Ureter (tissue), 1 donor: ENCODE measurements around the gene STAG1. TPM values are rescaled to one million over a fixed set of nuclear protein-coding genes. Genes with fewer than 3 reads are reported as not detected.
A peak's percentile ranks its signal among the peaks of the same experiment; 100 is the strongest.
"Not testable (repeated sequence)": the region's sequence is repeated elsewhere in the genome, so short reads cannot be mapped to it uniquely, and the experiment has no call there.

Experiments
- DNase-seq: peaks from one replicate; pipeline ENCODE4 v3.0.0-alpha.2; 2020; ENCODE audit warnings: low spot score
- total RNA-seq: library from RNA; stranded (reverse); gene quantifications from one replicate; pipeline ENCODE4 v1.2.4, GENCODE V29; 2023
- donor health status: DM: yes; HTN: yes; CAD: no.

Gene STAG1
- total RNA-seq = 49.7 TPM

DNA sequence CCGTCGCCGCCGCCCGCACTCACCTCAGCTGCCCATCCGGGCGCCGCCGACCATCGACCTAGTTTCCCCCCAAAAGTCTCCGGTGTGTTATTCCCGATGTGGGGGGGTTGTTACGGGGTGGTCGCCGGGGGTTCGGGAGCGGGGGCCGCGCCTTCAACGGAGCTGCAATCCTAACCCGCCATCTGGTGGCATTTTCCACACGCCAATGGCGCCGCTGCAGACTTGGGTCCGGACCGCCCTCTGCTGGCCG lies at the start of gene STAG1:
TSS of gene STAG1 (minus strand) at position 207 of the 250 bp plus-strand sequence. CDS start 121,480 bp downstream, outside the sequence.
- DNase-seq = no peak

DNA sequence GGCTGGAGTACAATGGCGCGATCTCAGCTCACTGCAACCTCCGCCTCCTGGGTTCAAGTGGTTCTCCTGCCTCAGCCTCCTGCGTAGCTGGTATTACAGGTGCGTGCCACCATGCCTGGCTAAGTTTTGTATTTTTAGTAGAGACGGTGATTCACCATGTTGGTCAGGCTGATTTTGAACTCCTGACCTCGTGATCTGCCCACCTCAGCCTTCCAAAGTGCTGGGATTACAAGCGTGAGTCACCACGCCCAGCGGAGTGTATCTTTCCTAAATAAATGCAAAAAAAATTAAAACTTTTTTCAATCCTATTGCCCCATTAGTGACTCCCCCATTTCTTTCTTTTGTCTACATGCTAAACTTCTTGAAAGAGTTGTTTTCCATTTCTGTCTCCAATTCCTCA lies 49.0 kb upstream of the STAG1 start:
- not testable (repeated sequence) for DNase-seq

GRCh38 chr3:136792556-136793330 lies 40.6 kb upstream of the STAG1 start:
- DNase-seq = no peak

- DNase-seq = no peak
Observed at GRCh38 chr3:136790786-136791185, 38.6 kb upstream of the STAG1 start.

GRCh38 chr3:136789976-136790375 lies 37.8 kb upstream of the STAG1 start:
- no peak for DNase-seq

- no peak for DNase-seq
Observed at GRCh38 chr3:136788154-136788553, 36.0 kb upstream of the STAG1 start.

GRCh38 chr3:136787349-136787748 lies 35.2 kb upstream of the STAG1 start:
- no peak for DNase-seq

- no peak for DNase-seq
Observed at GRCh38 chr3:136783708-136784191, 31.6 kb upstream of the STAG1 start.

DNA sequence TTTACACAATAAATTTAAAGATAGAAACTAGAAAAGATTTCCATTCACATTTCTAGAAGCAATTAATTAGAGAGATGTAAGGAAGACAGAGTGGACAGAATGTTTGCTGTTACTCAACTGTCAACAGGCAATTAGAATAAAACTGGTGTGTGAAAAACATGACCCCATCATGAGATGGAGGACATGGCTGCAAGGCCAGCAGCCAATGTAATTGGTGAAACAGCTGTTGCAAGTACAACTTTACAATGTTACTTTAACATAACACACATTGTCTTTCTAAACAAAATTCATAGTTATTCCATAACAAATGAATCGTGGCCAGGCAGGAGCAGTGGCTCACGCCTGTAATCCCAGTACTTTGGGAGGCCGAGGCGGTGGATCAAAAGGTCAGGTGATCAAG lies 28.6 kb upstream of the STAG1 start:
- no peak for DNase-seq

- no peak for DNase-seq
Observed at GRCh38 chr3:136778865-136779264, 26.7 kb upstream of the STAG1 start.

DNA sequence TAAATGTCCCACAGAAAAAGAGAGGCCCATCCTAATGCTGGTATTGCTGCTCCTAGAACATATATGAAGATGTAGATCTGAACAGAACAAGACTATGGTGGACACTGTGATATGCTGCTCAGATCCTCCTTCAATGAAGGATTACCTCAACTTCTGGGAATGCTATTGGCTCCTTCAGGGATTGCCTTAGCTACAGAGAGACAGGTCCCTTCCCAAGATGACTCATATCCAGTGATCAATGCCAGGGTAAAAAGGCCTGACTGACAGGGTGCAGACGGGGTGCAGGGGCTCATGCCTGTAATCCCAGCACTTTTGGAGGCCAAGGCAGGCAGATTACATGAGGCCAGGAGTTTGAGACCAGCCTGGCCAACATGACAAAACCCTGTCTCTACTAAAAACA lies 20.5 kb upstream of the STAG1 start:
- DNase-seq = no peak

DNA sequence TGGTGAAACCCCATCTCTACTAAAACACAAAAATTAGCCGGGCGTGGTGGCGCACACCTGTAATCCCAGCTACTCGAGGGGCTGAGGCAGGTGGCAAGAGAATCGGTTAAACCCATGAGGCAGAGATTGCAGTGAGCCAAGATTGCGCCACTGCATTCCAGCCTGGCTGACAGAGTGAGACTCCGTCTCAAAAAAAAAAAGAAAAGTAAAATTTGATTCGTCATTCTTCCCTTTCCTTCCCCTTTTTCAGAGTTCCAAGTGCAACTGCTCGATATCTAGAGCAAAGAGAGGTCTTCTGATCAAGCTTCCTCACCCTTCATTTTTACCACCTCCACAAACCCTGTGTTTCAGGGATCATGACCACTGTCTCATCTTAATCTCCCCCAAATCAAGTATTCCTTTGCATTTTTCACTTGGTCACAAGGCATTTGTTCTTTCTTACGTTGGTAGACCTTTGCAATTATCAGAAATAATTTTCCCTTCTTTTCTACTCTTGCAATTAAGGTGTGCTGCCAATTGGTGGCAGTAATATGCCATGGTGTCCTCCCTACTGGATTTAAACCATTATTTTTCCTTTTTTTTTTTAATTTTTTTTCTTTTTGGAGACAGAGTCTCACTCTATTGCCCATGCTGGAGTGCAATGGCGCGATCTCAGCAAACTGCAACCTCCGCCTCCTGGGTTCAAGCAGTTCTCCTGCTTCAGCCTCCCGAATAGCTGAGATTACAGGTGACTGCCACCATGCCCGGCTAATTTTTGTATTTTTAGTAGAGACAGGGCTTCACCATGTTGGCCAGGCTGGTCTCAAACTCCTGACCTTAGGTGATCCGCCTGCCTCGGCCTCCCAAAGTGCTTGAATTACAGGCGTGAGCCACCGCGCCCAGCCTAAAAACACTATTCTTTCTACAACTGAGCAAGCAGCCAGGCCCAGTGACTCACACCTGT lies 6.3 kb upstream of the STAG1 start:
- not testable (repeated sequence) for DNase-seq

GRCh38 chr3:136755192-136755591 lies 3.0 kb upstream of the STAG1 start:
- no peak for DNase-seq

DNA sequence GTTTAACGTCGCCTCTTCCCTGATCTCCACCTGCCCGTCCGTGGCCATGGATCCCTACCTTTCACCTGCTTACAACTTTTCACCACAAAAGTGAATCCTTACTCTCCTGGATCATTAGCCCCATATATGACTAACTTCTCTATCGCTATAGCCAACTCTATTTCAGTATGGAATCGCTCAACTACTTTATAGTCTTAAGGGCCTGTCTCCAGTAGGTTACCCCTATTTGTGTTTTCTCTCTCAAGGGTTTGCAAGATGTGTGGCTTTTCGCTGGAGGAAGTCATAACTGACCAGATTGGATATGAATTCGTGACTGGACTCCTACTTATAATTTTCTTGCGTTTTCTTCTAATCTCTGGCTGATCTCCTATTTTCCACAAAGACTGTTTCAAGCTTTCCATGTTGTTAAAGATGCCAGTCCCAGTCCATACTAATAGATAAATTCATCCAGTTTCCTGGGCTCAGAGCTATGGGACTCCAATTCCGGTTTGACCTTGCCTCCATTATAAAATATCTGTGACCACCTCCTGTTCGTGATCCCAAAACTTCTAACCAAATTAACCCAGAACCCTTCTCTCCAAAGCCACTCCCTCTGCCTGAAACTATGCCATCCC lies 1.3 kb upstream of the STAG1 start:
- no peak for DNase-seq

GRCh38 chr3:136752422-136753325 lies 496 bp upstream of the STAG1 start:
- DNase-seq = peak; percentile 99

- peak; percentile 67 for DNase-seq
Observed at GRCh38 chr3:136751316-136752171, 634 bp downstream of the STAG1 start.

DNA sequence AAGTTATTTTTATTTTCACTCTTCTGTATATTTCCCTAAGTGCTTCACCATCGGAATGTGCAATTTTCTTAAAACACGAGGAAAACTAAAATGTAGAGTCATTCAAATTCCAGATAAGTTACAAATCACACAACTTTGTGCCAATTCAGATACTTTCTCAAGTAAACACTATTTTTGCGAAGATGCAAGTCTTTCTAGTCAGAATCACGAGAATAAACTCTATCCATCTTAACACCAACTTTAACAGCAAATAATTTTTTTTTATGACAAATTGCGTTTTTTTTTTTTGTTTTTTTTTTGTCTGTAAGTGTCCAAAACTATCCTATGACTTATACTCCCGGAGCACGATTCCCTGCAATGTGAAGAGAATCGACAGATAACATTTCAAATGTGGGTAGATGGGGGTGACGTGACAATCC lies 1.3 kb downstream of the STAG1 start:
- DNase-seq = no peak

DNA sequence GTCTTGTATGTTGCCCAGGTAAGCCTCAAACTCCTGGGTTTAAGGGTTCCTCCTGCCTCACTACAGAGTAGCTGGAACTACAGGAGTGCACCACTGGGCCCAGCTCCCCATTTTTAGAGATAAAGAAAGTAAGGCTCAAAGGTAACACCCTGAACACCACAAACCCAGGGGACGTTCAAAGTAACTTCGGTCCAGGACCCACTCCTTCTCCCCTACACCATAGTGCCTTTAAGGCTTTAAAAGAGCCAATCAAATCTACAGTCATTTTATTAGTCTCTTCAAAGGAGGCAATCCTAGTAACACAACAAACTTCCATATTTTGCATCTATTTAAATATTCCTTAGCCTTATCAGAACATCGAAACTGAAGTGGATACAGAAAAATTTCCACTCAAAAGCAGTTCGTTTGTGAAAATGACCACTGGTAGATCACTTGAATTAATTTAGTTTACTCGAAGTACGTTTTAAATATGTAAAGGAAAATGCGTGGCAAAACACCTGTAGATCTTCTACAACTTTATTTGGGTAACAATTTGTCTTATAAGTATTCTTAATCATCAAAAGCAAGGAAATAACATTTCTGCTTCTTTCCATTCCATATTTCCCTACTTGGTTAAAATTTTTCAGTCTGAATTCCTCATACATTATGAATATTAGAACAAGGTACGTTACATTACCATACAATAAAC lies 1.8 kb downstream of the STAG1 start:
- no peak for DNase-seq

- DNase-seq = not testable (repeated sequence)
Observed at GRCh38 chr3:136749602-136750001, 2.6 kb downstream of the STAG1 start.

- no peak for DNase-seq
Observed at GRCh38 chr3:136749091-136749490, 3.1 kb downstream of the STAG1 start.
